Liver (tissue), 3 donors: ENCODE measurements around the gene OSCAR.

Experiments used
- GABPA ChIP-seq, 2 donors: IDR thresholded peaks in 1 of 2; conservative IDR thresholded peaks in 1 of 2; 2 replicates each; pipeline ENCODE4 v1.6.1; 2016; ENCODE audit warnings: antibody characterized with exemption in 2 of 2, mild to moderate bottlenecking in 1 of 2, moderate library complexity in 1 of 2
- JUND ChIP-seq, 2 donors: IDR thresholded peaks; 2 replicates each; pipeline ENCODE4 v1.6.1; 2016; ENCODE audit warnings: antibody characterized with exemption in 2 of 2
- TAF1 ChIP-seq: conservative IDR thresholded peaks from 2 replicates; pipeline ENCODE4 v1.6.1; 2016; ENCODE audit warnings: antibody characterized with exemption, mild to moderate bottlenecking
- YY1 ChIP-seq: IDR thresholded peaks from 2 replicates; pipeline ENCODE4 v1.6.1; 2016; ENCODE audit warnings: antibody characterized with exemption, mild to moderate bottlenecking
- TF ChIP-seq, protein P1 (sequence below): fragments of 150-350 bp; IDR thresholded peaks from 2 replicates; pipeline ENCODE4 v1.5.1; 2017; ENCODE audit warnings: improper control_type of control experiment, low read depth, low read length; ENCODE audit not compliant: missing input control
- TF ChIP-seq, protein P2 (sequence below): IDR thresholded peaks from 2 replicates; pipeline ENCODE4 v1.6.1; 2016; ENCODE audit warnings: antibody characterized with exemption, mild to moderate bottlenecking
- TF ChIP-seq, protein P3 (sequence below): IDR thresholded peaks from 2 replicates; pipeline ENCODE4 v1.6.1; 2016; ENCODE audit warnings: antibody characterized with exemption
- TF ChIP-seq, protein P4 (sequence below): IDR thresholded peaks from 2 replicates; pipeline ENCODE4 v1.6.1; 2016; ENCODE audit warnings: antibody characterized with exemption
- donor health status: healthy.
- donor health status: healthy.

DNA sequence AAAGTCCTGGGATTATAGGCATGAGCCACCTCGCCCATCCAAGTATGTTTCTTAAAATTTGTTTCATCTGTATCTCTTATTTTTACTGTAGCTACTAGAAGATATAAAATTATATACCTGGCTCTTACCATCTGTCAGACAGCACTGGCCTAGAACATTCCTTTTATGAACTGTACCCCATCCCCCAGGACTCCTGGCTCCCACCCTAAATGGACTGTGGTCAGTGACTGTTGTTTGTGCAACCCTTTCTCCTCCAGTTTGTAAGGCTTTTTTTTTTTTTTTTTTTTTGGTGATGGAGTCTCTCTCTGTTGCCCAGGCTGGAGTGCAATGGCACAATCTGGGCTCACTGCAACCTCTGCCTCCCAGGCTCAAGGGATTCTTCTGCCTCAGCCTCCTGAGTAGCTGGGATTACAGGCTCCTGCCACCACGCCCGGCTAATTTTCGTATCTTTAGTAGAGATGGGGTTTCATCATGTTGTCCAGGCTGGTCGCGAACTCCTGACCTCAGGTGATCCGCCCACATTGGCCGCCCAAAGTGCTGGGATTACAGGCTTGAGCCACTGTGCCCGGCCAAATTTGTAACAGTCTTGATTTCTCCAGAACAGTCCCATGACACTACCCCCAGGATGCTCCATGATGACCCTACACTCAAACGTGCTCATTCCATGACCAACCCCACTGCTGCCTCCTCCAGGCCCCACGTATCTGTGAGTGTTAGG lies 4.6 kb upstream of the OSCAR start:
- TF ChIP-seq, protein P1, sequence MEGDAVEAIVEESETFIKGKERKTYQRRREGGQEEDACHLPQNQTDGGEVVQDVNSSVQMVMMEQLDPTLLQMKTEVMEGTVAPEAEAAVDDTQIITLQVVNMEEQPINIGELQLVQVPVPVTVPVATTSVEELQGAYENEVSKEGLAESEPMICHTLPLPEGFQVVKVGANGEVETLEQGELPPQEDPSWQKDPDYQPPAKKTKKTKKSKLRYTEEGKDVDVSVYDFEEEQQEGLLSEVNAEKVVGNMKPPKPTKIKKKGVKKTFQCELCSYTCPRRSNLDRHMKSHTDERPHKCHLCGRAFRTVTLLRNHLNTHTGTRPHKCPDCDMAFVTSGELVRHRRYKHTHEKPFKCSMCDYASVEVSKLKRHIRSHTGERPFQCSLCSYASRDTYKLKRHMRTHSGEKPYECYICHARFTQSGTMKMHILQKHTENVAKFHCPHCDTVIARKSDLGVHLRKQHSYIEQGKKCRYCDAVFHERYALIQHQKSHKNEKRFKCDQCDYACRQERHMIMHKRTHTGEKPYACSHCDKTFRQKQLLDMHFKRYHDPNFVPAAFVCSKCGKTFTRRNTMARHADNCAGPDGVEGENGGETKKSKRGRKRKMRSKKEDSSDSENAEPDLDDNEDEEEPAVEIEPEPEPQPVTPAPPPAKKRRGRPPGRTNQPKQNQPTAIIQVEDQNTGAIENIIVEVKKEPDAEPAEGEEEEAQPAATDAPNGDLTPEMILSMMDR = no peak
- TF ChIP-seq, protein P2, sequence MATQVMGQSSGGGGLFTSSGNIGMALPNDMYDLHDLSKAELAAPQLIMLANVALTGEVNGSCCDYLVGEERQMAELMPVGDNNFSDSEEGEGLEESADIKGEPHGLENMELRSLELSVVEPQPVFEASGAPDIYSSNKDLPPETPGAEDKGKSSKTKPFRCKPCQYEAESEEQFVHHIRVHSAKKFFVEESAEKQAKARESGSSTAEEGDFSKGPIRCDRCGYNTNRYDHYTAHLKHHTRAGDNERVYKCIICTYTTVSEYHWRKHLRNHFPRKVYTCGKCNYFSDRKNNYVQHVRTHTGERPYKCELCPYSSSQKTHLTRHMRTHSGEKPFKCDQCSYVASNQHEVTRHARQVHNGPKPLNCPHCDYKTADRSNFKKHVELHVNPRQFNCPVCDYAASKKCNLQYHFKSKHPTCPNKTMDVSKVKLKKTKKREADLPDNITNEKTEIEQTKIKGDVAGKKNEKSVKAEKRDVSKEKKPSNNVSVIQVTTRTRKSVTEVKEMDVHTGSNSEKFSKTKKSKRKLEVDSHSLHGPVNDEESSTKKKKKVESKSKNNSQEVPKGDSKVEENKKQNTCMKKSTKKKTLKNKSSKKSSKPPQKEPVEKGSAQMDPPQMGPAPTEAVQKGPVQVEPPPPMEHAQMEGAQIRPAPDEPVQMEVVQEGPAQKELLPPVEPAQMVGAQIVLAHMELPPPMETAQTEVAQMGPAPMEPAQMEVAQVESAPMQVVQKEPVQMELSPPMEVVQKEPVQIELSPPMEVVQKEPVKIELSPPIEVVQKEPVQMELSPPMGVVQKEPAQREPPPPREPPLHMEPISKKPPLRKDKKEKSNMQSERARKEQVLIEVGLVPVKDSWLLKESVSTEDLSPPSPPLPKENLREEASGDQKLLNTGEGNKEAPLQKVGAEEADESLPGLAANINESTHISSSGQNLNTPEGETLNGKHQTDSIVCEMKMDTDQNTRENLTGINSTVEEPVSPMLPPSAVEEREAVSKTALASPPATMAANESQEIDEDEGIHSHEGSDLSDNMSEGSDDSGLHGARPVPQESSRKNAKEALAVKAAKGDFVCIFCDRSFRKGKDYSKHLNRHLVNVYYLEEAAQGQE = no peak
- TF ChIP-seq, protein P3, sequence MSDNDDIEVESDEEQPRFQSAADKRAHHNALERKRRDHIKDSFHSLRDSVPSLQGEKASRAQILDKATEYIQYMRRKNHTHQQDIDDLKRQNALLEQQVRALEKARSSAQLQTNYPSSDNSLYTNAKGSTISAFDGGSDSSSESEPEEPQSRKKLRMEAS = no peak
- TF ChIP-seq TAF1 = no peak
- TF ChIP-seq GABPA (IDR thresholded peaks at IDR 0.05 in 1 of 2, conservative IDR thresholded peaks at IDR 0.05 in 1 of 2) = no peak
- TF ChIP-seq, protein P4, sequence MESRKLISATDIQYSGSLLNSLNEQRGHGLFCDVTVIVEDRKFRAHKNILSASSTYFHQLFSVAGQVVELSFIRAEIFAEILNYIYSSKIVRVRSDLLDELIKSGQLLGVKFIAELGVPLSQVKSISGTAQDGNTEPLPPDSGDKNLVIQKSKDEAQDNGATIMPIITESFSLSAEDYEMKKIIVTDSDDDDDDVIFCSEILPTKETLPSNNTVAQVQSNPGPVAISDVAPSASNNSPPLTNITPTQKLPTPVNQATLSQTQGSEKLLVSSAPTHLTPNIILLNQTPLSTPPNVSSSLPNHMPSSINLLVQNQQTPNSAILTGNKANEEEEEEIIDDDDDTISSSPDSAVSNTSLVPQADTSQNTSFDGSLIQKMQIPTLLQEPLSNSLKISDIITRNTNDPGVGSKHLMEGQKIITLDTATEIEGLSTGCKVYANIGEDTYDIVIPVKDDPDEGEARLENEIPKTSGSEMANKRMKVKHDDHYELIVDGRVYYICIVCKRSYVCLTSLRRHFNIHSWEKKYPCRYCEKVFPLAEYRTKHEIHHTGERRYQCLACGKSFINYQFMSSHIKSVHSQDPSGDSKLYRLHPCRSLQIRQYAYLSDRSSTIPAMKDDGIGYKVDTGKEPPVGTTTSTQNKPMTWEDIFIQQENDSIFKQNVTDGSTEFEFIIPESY = no peak
- TF ChIP-seq YY1 = no peak
- no peak for TF ChIP-seq JUND (IDR thresholded peaks at IDR 0.05)
